HK-2 (cell line): ENCODE measurements around the gene FUNDC2.
"Not testable (repeated sequence)": the region's sequence is repeated elsewhere in the genome, so short reads cannot be mapped to it uniquely, and the experiment has no call there.

Experiments
- DNase-seq: peaks from one replicate; pipeline ENCODE4 v3.0.0-alpha.2; 2018; ENCODE audit not compliant: unreplicated experiment

FUNDC2 gene, protein sequence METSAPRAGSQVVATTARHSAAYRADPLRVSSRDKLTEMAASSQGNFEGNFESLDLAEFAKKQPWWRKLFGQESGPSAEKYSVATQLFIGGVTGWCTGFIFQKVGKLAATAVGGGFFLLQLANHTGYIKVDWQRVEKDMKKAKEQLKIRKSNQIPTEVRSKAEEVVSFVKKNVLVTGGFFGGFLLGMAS

DNA sequence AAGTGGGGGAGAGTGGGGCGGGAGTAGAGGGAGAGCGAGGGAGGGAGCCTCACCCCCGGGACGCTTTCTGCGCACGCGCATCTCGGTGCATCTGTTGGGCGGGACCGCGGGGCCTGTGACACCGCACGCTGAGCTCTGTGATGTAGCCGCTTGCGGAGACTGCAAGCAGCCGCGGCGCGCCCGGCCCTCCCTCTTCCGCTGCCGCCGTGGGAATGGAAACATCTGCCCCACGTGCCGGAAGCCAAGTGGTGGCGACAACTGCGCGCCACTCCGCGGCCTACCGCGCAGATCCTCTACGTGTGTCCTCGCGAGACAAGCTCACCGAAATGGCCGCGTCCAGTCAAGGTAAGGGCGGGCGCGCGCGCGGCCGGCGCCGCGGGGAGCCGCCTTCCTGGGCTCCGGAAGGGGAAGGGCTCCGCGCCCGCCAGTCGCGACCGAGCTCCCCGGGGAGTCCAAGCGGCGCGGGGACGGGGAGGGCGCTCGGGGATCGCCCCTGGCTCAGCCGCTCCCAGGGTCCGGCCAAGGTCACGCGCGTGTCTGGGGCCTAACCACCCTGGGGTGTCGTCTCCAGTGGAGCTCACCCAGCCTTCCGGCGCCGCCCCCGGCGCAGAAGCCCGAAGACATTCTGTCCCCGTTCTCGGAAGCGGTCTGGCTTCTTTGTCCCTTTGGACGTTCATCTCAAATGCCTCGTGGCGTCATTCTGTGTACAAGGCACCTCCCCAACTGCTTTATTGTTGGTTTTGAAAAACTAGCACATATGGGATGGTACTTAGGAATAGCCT is at the start of gene FUNDC2:
TSS of gene FUNDC2 (plus strand) at position 118 of the 782 bp plus-strand sequence. CDS start at position 213, 95 bp downstream.
- peak; percentile 93 for DNase-seq

DNA sequence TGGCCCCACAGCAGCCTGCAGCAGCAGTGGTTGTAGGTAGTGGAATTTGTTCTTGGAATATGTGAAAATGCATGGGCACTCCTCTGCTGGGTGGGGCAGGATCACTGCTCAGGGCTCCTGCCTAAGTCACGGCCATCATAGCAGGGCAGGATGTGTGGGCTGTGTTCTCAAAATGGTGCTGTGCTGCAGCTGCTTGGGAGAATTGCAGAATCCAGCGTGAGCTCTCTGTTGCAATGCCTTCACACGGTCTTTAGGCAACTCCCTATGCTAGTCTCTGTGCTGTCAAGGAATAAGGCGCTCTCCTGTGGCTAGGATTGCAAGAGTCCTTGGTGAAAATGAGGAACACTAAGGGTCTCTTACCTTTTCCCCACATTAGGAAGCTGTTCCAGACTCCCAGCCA is 47.0 kb upstream of the FUNDC2 start:
- no peak for DNase-seq

DNA sequence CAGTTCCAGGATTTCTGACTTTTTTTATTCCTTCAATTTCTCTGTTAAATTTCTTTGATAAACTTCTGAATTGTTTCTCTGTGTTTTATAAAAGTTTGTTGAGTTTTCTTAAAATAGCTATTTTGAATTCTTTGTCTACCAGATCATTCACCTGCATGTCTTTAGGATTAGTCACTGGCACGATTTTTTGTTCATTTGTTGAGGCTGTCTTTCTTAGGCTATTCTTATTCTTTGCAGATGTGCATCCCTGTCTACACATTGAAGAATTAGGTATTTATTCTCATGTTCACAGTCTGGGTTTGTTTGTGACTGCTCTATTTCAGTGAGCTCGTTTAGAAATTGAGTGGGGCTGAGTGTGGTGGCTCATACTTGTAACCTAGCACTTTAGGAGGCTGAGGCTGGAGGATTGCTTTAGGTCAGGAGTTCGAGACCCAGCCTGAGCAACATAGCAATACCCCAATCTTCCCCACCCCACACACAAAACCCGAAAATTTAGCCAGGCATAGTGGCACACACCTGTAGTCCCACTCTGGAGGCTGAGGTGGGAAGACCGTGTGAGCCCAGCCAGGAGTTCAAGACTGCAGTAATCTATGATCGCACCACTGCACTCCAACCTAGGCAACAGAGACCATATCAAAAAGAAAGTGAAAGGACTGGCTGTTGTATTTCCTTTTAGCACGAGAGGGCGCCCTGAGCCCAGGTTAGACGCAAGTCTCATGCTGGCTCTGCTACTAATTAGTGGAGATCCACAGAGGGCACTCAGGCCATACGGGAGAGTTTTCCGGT is 46.1 kb upstream of the FUNDC2 start:
- peak; percentile 63 for DNase-seq

DNA sequence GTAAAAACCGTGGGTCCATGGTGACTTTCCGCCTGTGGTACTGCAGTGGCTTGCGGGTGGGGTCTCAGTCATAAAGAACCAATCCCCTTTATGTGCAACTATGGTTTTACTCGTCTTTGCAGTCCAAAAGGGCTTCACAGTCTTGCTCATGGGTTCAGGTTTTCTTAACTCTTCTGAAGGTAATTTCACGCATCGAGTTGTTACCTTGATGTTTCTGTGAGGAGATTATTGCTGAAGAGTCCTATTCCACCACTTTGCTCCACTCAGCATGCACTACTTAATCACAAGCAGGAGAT is 45.6 kb upstream of the FUNDC2 start:
- no peak for DNase-seq

DNA sequence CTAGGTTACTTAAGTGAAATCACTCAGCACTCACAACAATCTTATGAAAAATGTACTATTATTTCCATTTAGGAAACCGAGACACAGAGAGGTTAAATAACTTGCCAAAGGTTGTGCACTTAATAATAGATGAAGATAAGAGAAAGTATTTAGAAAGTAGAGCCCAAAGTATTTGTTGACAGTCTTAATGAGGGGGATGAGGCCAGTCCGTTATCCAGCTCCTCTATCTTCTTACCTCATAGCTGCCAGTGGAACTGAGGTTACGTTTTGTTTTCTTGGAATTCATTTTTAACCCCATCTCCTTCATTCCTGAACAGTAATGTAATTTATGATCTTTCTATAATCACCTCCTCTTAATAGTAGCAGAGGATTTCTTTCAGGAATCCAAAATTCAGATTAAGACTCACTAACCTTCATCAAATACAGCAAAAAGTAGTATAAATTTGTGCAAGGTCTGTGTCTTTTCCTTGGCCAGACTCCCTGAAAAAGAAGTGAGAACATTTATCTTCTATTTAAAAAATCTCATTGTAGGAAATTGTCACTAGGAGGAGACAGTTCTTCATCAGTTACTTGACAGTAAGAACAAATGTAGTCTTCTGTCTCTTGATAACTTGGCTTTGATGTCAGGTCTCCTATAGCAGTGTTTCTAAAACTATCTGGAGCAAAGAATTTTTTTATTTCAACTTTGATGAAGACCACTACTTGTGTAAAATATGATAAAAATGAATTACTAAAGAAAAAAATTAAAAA is 39.6 kb upstream of the FUNDC2 start:
- DNase-seq, result no peak

DNA sequence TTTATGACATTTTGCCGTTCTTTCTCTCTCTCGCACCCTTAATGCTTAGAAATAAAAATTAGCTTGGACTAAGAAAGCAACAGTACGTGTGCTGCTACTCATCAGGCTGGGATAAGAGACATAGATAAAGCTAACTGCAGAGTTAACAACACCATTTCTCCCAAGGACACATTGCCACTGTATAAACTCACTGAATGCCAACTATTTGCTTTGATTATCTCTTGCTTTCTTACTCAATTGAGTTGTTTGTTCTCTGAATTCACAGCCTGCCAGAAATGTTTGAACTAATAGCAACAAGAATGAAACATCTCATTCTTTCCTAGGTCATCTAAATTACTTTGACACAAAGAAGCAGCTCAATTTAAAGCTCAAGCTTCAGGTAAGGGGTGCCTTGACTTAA is 38.7 kb upstream of the FUNDC2 start:
- DNase-seq, result no peak

DNA sequence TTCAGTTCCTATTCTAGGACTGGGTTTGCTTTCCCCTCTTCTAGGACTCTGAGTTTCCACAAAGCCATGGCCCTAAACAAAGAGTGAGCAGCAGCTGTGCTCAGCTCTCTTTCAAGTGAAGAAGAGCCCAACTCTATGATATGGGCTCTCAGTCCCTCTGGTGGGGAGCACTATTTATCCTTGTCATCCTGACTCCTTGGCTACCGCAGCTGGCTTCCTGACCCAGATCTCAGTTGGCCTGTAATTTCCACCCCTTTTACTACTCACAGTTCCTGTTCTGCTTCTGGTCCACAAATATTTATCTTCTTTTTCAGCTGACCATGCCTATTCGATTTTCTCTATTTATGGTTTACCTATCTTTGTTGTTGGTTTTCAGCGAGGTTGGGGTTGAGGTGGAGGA is 37.9 kb upstream of the FUNDC2 start:
- no peak for DNase-seq

DNA sequence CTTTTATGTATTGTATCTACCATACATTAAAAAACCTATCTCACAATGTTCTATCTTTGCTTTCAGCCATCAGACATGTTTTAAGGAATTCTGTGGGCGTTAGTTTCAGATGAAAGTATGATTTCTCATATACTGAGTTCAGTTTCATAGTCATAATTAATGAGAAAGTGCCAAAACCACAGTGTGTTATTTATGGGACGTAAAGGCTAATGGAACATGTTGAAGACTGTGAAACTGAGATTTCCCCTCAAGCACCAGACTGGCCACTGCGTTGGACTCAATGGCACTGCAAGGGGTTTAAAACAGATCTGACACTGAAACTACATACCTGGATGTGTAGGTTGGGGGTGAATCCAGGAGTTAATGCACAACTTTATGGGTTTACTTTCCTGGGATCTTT is 36.1 kb upstream of the FUNDC2 start:
- no peak for DNase-seq

DNA sequence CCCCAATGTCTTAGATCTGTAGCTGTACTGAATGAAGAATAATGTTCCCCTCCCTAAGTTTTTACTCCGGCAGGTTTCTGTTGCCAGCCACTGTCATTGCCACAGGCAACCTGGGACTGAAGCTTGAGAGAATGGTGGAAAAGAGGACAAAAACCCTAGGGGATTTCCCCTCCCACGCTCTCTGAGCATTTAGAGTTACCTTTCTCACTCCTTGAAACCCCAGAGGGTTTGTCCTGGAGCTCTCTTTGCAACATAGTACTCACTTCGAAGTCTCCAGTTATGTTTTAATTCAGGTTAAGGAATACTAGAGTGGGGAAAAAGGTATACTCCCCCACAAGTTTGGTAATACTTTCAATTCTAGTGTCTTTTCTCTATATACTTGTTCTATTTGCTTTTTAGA is 35.6 kb upstream of the FUNDC2 start:
- DNase-seq, result no peak

DNA sequence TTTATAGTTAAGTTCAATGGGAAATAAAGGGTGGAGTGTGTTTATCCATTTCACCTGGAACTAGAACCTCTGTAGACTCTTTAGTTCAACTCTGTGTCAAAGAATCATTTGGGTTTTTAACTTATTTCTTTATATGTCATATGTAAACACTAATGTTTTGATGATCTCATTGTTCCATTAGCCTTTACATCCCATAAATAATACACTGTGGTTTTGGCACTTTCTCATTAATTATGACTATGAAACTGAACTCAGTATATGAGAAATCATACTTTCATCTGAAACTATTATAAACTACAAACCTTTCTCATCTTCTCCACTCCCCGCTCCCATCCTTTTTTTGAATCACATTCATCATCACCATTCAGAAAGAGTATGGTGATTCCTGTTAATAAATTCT is 35.2 kb upstream of the FUNDC2 start:
- no peak for DNase-seq

DNA sequence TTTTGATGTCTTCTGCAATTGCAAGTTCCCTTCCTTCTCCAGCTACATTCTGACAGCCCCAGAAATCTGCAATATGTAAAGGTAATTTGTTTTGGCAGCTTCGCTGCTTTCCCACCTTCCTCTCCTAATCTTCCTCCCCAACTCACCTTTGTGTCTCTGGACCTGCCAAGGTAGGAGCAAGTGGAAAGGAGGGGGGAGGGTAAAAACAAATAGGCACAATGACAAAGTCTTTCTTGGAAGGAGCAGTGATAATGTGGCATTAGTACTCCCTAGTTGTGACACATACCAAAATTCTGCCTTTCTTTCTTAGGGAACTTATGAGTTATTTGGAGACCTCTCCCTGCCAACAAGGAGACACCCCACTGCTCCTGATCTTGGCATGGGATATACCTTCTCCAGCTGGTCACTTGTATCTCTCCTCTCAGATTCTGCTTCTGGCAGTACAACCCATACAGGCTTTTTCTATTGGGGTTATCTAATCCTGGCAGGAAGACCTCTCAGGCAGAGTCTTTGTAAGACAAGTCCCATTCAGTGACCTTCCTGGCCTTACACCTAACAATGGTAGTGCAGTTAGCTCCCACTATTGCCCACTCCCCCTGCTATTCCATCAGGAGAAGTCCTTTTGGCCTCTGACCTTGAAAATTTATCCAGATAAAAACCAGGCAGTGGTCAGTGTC is 28.3 kb upstream of the FUNDC2 start:
- DNase-seq, result no peak

DNA sequence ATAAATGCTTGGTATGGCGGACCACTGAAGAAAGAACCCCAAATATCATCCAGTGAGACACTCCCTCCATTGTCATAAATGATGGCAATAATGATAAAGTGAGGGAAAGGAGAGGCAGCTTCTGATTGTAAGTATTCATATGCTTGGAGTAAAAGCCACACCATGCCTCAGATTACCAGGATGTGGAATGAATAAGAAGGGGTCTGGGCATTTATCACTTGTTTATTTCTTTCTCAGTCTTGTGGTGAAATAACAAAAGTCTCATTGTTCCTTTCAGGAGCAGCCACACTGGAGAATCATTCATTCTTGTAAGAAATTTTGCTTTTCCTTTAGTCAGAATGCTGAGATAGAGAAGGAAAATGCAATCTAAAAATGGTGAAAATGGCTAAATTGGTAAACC is 25.8 kb upstream of the FUNDC2 start:
- DNase-seq, result no peak

DNA sequence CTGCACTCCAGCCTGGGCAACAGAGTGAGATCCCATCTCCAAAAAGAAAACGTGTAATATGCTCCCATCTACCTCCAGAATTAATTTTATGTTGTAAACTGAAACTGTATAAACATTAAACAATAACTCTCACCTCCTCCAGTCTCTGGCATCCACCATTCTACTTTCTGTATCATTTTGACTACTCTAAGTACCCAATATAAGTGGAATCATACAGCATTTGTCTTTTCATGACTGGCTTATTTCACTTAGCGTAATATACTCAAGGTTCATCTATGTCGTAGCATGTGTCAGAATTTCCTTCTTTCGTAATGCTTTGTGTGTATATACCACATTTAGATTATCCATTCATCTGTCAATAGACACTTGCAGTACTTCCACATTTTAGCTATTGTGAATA is 24.8 kb upstream of the FUNDC2 start:
- no peak for DNase-seq

DNA sequence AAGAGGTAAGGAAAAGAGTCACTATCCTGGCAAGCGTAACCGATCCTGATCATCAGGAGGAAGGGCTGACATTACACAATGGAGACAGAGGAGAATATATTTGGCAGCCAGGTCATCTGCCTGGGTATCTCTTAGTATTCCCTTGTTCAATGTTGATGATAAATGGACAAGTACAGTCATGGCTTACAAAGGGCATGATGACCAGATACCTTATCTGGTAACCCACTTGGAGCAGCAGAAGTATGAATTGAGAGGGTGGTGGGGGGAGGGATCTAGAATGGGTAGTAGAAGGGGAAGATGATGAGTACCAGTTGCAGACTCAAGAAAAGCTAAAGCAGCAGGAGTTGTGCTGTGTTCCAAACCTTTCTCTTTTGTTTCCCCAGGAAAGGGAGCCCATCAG is 21.5 kb upstream of the FUNDC2 start:
- no peak for DNase-seq

DNA sequence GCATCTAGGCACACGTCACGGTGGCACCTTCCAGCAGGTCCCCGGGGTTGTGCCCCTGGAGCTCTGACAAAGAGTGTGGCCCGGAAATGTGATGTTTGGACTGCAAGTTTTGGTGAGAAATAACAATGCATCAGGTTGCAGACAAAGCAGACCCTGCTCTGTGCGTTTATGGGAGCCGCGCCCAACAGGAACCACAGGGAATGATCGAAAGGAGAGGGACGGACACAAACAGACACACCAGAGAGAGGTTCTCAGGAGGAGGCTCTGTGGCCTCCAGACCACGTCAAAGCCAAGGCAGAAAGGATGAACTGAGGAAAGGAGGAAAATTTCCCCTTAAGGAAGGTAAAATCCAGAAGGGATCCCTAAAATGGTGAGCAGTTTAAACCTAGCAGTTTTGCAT is 20.3 kb upstream of the FUNDC2 start:
- DNase-seq, result not testable (repeated sequence)

DNA sequence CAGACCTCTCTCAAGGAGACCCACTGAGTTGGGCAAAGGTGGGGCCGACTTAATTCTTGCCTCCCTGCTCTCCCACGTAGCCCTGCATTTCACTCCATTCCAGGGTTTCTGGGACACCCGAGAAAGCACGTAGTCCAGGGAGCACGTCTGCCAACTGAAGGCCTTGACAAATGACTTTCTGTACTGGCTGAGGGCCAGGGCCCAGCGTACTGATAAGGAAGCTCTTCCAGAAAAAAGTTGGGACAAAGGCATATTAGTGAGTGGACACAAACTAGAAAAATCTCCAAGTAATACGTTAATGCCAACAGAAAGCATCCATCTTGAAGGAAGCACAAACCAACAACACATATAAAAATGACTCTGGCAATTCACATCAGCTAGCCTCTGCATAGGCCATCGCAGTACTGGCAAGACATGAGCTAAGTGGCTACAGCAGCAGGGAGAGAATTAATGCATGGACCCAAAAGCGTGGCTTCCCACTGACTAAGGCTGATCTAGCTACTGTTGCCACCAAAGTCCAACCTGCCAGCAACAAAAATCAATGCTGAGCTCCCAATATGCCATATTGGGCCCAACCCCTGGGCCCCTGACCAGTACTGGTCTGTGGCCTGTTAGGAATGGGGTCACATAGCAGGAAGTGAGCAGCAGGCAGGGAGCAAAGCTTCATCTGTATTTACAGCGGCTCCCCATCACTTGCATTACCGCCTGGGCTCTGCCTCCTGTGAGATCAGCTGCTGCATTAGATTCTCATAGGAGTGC is 19.6 kb upstream of the FUNDC2 start:
- not testable (repeated sequence) for DNase-seq

DNA sequence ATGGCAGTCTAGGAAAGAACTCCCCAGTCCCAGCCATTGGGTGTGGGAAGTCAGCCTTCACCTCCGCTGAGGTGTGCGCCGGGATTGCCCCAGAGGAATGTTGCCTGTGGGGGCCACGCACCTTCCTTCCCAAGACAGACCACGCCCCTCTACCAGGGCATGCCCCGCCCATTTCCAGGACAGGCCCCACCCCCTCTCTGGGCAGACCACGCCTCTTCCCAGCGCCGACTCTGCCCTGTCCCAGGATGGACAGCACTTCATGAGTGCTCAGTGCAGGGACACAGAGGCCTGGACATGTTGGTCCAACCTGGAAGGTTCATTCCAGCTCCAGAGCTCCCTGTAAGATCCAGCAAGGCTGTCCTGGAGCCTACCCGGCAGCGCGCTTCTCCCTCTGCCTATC is 18.1 kb upstream of the FUNDC2 start:
- not testable (repeated sequence) for DNase-seq

DNA sequence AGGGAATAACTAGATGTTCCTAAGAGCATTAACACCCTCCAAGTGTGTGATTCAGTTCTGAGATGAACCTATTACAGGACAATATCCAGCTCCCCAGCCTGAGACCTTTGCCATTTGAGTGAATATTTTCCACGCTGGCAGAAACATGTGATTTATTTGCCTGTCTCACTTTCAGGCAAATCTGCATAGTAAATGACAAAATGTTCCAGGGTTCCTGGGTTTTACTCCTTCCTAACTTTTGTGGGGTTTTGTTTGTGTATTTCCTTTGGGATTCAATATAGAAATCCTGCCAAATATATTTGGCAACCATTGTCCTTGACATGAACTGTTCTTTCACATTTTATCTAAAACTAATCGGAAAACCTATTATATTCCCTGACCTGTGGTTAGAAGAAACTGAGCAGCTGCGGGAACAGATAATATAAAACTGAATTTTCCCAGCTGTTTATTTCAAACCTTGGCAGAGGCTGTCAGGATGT is 16.6 kb upstream of the FUNDC2 start:
- DNase-seq, result no peak

DNA sequence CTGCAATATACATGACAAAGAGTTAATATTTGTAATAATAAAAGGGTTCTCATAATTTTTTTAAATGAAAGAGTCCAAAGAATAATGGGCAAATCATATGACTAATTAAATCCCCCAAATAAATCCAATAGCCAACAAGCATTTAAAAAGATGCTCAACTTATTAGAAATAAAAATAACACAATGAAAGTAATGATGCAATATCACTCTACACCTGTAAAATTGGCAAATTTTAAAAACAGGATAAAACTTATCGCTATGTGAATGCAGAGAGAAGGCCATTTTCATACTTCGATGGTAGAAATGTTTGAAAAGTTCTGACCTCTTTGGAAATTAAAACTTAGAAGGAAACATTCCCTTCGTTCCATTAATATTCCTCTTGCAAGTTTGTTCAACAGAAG is 6.1 kb upstream of the FUNDC2 start:
- DNase-seq, result no peak

DNA sequence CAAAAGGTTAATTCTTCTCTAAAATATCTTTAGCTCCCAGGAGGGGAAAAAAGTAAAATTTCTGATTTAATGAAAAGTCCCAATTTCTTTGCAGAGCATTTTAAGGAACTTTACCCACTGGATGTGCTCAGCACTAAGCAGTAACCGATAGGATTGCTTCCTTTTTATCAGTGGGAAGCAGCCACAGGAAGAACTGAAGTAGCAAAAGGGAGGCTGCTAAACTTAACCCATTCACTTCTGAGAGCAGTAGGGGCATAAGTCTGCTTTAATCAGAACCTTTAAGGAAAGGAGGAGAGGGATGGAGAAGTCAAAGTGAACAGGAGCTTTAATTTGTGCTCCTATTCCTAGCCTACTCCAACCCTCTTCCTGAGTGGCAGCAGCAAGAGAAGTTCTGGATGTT is 4.1 kb upstream of the FUNDC2 start, which contains the start of gene F8:
TSS of gene F8 (minus strand) at position 139 of the 400 bp plus-strand sequence. CDS start 171 bp downstream, outside the sequence.
- DNase-seq, result no peak
